HepG2 (cell line): ENCODE data around the gene VPS9D1. TPM values are rescaled to one million over a fixed set of nuclear protein-coding genes. Genes with fewer than 3 reads are reported as not detected.
A peak's percentile ranks its signal among the peaks of the same experiment; 100 is the strongest.

Source experiments
- ARNT2 ChIP-seq: sonication (generic); formaldehyde crosslinking; IDR thresholded peaks from 2 replicates; pipeline ENCODE4 v1.8.0; 2022; ENCODE audit warnings: mild to moderate bottlenecking, low read depth, missing genetic modification reagents, moderate library complexity
- ATF5 ChIP-seq: sonication (generic); formaldehyde crosslinking; IDR thresholded peaks from 2 replicates; pipeline ENCODE4 v1.4.0; 2020; ENCODE audit warnings: mild to moderate bottlenecking, low read depth, missing genetic modification reagents
- ATF7-NPFF ChIP-seq: sonication (generic); formaldehyde crosslinking; IDR thresholded peaks from 2 replicates; pipeline ENCODE4 v1.8.1; 2023; ENCODE audit warnings: mild to moderate bottlenecking, low read depth, missing genetic modification reagents, moderate library complexity
- CENPT ChIP-seq: sonication (generic); formaldehyde crosslinking; IDR thresholded peaks from 2 replicates; pipeline ENCODE4 v1.8.0; 2022; ENCODE audit warnings: low read depth, mild to moderate bottlenecking, moderate library complexity, missing genetic modification reagents
- DMTF1 ChIP-seq: sonication (generic); formaldehyde crosslinking; IDR thresholded peaks from 2 replicates; pipeline ENCODE4 v1.4.0; 2020; ENCODE audit warnings: mild to moderate bottlenecking, missing genetic modification reagents
- KLF16 ChIP-seq, 2 experiments: sonication (generic) in 1 of 2; formaldehyde crosslinking in 1 of 2; IDR thresholded peaks; 2 replicates each; pipeline versions ENCODE4 v1.6.1 to v1.8.0; 2016 to 2023; ENCODE audit warnings: missing genetic modification reagents in 2 of 2, missing compliant biosample characterization in 1 of 2
- LRRFIP1 ChIP-seq: sonication (generic); formaldehyde crosslinking; conservative IDR thresholded peaks from 2 replicates; pipeline ENCODE4 v1.4.0; 2020; ENCODE audit warnings: missing genetic modification reagents
- MTA3 ChIP-seq: sonication (generic); formaldehyde crosslinking; IDR thresholded peaks from 2 replicates; pipeline ENCODE4 v1.4.0; 2020; ENCODE audit warnings: missing genetic modification reagents
- NFE2 ChIP-seq: sonication (generic); formaldehyde crosslinking; IDR thresholded peaks from 2 replicates; pipeline ENCODE4 v1.4.0; 2020; ENCODE audit warnings: missing genetic modification reagents
- NR3C1 ChIP-seq: sonication (generic); formaldehyde crosslinking; IDR thresholded peaks from 2 replicates; pipeline ENCODE4 v1.4.0; 2020; ENCODE audit warnings: missing genetic modification reagents
- POLR2AphosphoS2 ChIP-seq: IDR thresholded peaks from 2 replicates; pipeline ENCODE4 v1.6.1; 2011; ENCODE audit warnings: low read depth, low read length, improper control_type of control experiment
- PRPF4 ChIP-seq: fragments of 200-400 bp; formaldehyde crosslinking; IDR thresholded peaks from 2 replicates; pipeline ENCODE4 v1.6.1; 2016; ENCODE audit warnings: low read length, low read depth; ENCODE audit not compliant: poor library complexity, severe bottlenecking
- ZNF17 ChIP-seq: sonication (generic); formaldehyde crosslinking; IDR thresholded peaks from 2 replicates; pipeline ENCODE4 v1.5.0; 2020; ENCODE audit warnings: mild to moderate bottlenecking, missing genetic modification reagents
- ZNF264 ChIP-seq: sonication (generic); formaldehyde crosslinking; IDR thresholded peaks from 2 replicates; pipeline ENCODE4 v1.4.0; 2020; ENCODE audit warnings: missing genetic modification reagents
- ZNF414 ChIP-seq: sonication (generic); formaldehyde crosslinking; IDR thresholded peaks from 2 replicates; pipeline ENCODE4 v1.5.0; 2020; ENCODE audit warnings: missing genetic modification reagents
- ZNF513 ChIP-seq: sonication (generic); formaldehyde crosslinking; conservative IDR thresholded peaks from 2 replicates; pipeline ENCODE4 v1.5.0; 2020; ENCODE audit warnings: missing genetic modification reagents
- ZZZ3 ChIP-seq: sonication (generic); formaldehyde crosslinking; IDR thresholded peaks from 2 replicates; pipeline ENCODE4 v1.4.0; 2020; ENCODE audit warnings: missing genetic modification reagents, mild to moderate bottlenecking, borderline replicate concordance
- polyA plus RNA-seq, 8 experiments: library from polyadenylated mRNA; depleted of rRNA in 3 of 8; stranded (reverse) in 7 of 8; unstranded in 1 of 8; fragments of >200 nt; fragmentation: Illumina TruSeq in 4 of 8; extraction: Trizol in 4 of 8; gene quantifications; 2 replicates each; pipeline versions ENCODE4 v1.2.1 to v1.2.3, GENCODE V29; 2011 to 2016; ENCODE audit warnings: low read depth in 4 of 8, missing spikeins in 1 of 8, mixed read lengths in 1 of 8; ENCODE audit not compliant: insufficient read depth in 1 of 8
- total RNA-seq, 5 experiments: library from RNA; depleted of rRNA; stranded (reverse); fragments of >200 nt; fragmentation: Illumina TruSeq; extraction: Trizol; gene quantifications; 2 replicates each; pipeline ENCODE4 v1.2.3, GENCODE V29; 2016; ENCODE audit warnings: low read depth in 1 of 5

VPS9D1 gene
- total and polyA plus RNA-seq, 2 of the 13 experiments (the other 11 are each of a cell fraction or from before 2014, with no cell fraction given), result 10.1 to 13.2 TPM

GRCh38 chr16:89700649-89701424, 19.9 kb downstream of the VPS9D1 start (continued):
- TF ChIP-seq ZNF264 (CRISPR knock-in tag), result no peak
- TF ChIP-seq NR3C1 (CRISPR knock-in tag), result no peak
- no peak for TF ChIP-seq PRPF4
- TF ChIP-seq ZNF17 (CRISPR knock-in tag), result no peak
- TF ChIP-seq CENPT (CRISPR knock-in tag), result peak; percentile 60; the same call in 1 of the 2 replicates
- 0 out of 2 replicates have a peak, but pooled peaks have one; percentile 75 for TF ChIP-seq ZNF513 (CRISPR knock-in tag)
- no peak for TF ChIP-seq POLR2AphosphoS2
- TF ChIP-seq MTA3 (CRISPR knock-in tag), result no peak
- TF ChIP-seq ZNF414 (CRISPR knock-in tag), result peak; percentile 49; the same call in 1 of the 2 replicates
- no peak; the same call in 1 of the 2 replicates for TF ChIP-seq ARNT2 (CRISPR knock-in tag)
- no peak; the same call in 1 of the 2 replicates for TF ChIP-seq LRRFIP1 (CRISPR knock-in tag)
- 0 out of 4 replicates have a peak, but pooled peaks of 1 of the 2 experiments have one; percentile 26 for TF ChIP-seq KLF16 (CRISPR knock-in tag; IDR thresholded peaks at IDR 0.05)
- no peak for TF ChIP-seq DMTF1 (CRISPR knock-in tag)
- peak; percentile 49; the same call in 1 of the 2 replicates for TF ChIP-seq ATF7-NPFF (CRISPR knock-in tag)
- TF ChIP-seq ATF5 (CRISPR knock-in tag), result no peak
- no peak; the same call in 1 of the 2 replicates for TF ChIP-seq ZZZ3 (CRISPR knock-in tag)
- TF ChIP-seq NFE2, result no peak
